GM10248 (cell line): ENCODE results near the gene PCNX4.

Experiments
- CTCF ChIA-PET: fragments of 300-600 bp; sonication (Branson Sonifier 250); formaldehyde crosslinking; extraction: SDS; loops from one replicate; lab custom pipeline; 2021; ENCODE audit warnings: antibody characterized with exemption; lab: Yijun Ruan, JAX
- POLR2A ChIA-PET: fragments of 350-650 bp; sonication (Branson Sonifier 250); formaldehyde crosslinking; extraction: SDS; loops from one replicate; lab custom pipeline; 2020; ENCODE audit warnings: antibody characterized with exemption; lab: Yijun Ruan, JAX
- DNase-seq: peaks from one replicate; pipeline ENCODE4 v3.0.0; 2012; ENCODE audit errors: extremely low spot score
- CTCF ChIP-seq: IDR thresholded peaks from 2 replicates; pipeline ENCODE4 v1.5.1; 2012; ENCODE audit warnings: mild to moderate bottlenecking, low read depth; ENCODE audit errors: extremely low read depth, missing control alignments, control extremely low read depth

The PCNX4 gene

GRCh38 chr14:60067882-60068281 lies 23.8 kb upstream of the PCNX4 start:
- DNase-seq: no peak
- TF ChIP-seq CTCF: no peak
- POLR2A ChIA-PET: no interaction called here
- CTCF ChIA-PET: interaction anchor here (0.7 to 4.9 kb wide), 5 partner anchors 23 to 282 kb away, joined by 3 to 60 read pairs (median 4); no protein-coding TSS in a partner anchor

- ChIA-PET CTCF (interaction anchor here (1.3 to 1.6 kb wide), 3 partner anchors 14 to 114 kb away, joined by 3 to 4 read pairs (median 3); no protein-coding TSS in a partner anchor), POLR2A (interaction anchor here (0.6 kb wide), 1 partner anchor 175 kb away, joined by 3 read pairs; no protein-coding TSS in a partner anchor)
- no peak for DNase-seq
- TF ChIP-seq CTCF: no peak
Measured at GRCh38 chr14:60079723-60080122, 12.0 kb upstream of the PCNX4 start.

- CTCF ChIA-PET: no interaction called here
- no peak for DNase-seq
- POLR2A ChIA-PET: interaction anchor here (0.7 kb wide), 1 partner anchor 1677 kb away, joined by 3 read pairs; no protein-coding TSS in a partner anchor
- TF ChIP-seq CTCF: no peak
Measured at GRCh38 chr14:60085085-60085484, 6.6 kb upstream of the PCNX4 start.

- CTCF ChIA-PET: no interaction called here
- no peak for TF ChIP-seq CTCF
Measured at GRCh38 chr14:60085693-60086092, 6.0 kb upstream of the PCNX4 start.

GRCh38 chr14:60087668-60088067 lies 4.1 kb upstream of the PCNX4 start:
- ChIA-PET CTCF (no interaction called here), POLR2A (no interaction called here)

More at GRCh38 chr14:60085693-60086092, 6.0 kb upstream of the PCNX4 start:
- POLR2A ChIA-PET: no interaction called here
- DNase-seq: no peak

GRCh38 chr14:60089221-60089620 lies 2.5 kb upstream of the PCNX4 start:
- TF ChIP-seq CTCF: no peak
- no peak for DNase-seq
- ChIA-PET POLR2A (no interaction called here), CTCF (interaction anchor here (1.0 to 2.7 kb wide), 4 partner anchors 24 to 95 kb away, joined by 3 to 9 read pairs (median 4); partner anchors contain the start of gene DHRS7)

More at GRCh38 chr14:60087668-60088067, 4.1 kb upstream of the PCNX4 start:
- DNase-seq: no peak
- no peak for TF ChIP-seq CTCF
